ENCODE results near the gene RAD51B.

GRCh38 chr14:68736471-68736871, 916.9 kb downstream of the RAD51B start:
- no peak for TF ChIP-seq PRDM4 (tag by site-specific recombination; IDR thresholded peaks at IDR 0.05)
- TF ChIP-seq ZNF426 (tag by site-specific recombination; IDR thresholded peaks at IDR 0.05) = no peak

Data from HEK293 (cell line).